ENCODE measurements around the gene UQCC2.

UQCC2 gene

GRCh38 chr6:33750244-33750991 is 38.9 kb upstream of the UQCC2 start:
- DNase-seq (ENCODE audit: insufficient read length), result no peak
- TF ChIP-seq POLR2AphosphoS5 (IDR thresholded peaks at IDR 0.05; ENCODE audit: low read depth, low read length) (no peak), POLR2A (IDR thresholded peaks at IDR 0.05; ENCODE audit: low read depth, low read length) (no peak), TAF1 (IDR thresholded peaks at IDR 0.05; ENCODE audit: borderline replicate concordance, low read depth, low read length) (no peak)
- FAIRE-seq, result no peak

GRCh38 chr6:33749401-33749800 is 37.9 kb upstream of the UQCC2 start:
- FAIRE-seq (no peak), DNase-seq (ENCODE audit: insufficient read length) (no peak)
- TF ChIP-seq POLR2AphosphoS5 (IDR thresholded peaks at IDR 0.05; ENCODE audit: low read depth, low read length), result no peak
- TF ChIP-seq POLR2A (IDR thresholded peaks at IDR 0.05; ENCODE audit: low read depth, low read length), result no peak
- no peak for TF ChIP-seq TAF1 (IDR thresholded peaks at IDR 0.05; ENCODE audit: borderline replicate concordance, low read depth, low read length)

GRCh38 chr6:33748841-33749240 is 37.3 kb upstream of the UQCC2 start:
- TF ChIP-seq TAF1 (IDR thresholded peaks at IDR 0.05; ENCODE audit: borderline replicate concordance, low read depth, low read length), result no peak
- TF ChIP-seq POLR2A (IDR thresholded peaks at IDR 0.05; ENCODE audit: low read depth, low read length), result no peak
- no peak for TF ChIP-seq POLR2AphosphoS5 (IDR thresholded peaks at IDR 0.05; ENCODE audit: low read depth, low read length)
- DNase-seq (ENCODE audit: insufficient read length), result no peak
- no peak for FAIRE-seq

- FAIRE-seq (no peak), DNase-seq (ENCODE audit: insufficient read length) (no peak)
- TF ChIP-seq POLR2A (IDR thresholded peaks at IDR 0.05; ENCODE audit: low read depth, low read length), result no peak
- TF ChIP-seq TAF1 (IDR thresholded peaks at IDR 0.05; ENCODE audit: borderline replicate concordance, low read depth, low read length), result no peak
- no peak for TF ChIP-seq POLR2AphosphoS5 (IDR thresholded peaks at IDR 0.05; ENCODE audit: low read depth, low read length)
These were observed 36.3 kb upstream of the UQCC2 start for GRCh38 chr6:33747823-33748222.

GRCh38 chr6:33746651-33747100 is 35.2 kb upstream of the UQCC2 start, which contains the start of gene IP6K3:
IP6K3 (minus strand) TSS chr6:33746905; CDS start chr6:33735476, 11,429 bp downstream.
- no peak for FAIRE-seq
- DNase-seq (ENCODE audit: insufficient read length), result no peak
- no peak for TF ChIP-seq POLR2A (IDR thresholded peaks at IDR 0.05; ENCODE audit: low read depth, low read length)
- no peak for TF ChIP-seq TAF1 (IDR thresholded peaks at IDR 0.05; ENCODE audit: borderline replicate concordance, low read depth, low read length)
- TF ChIP-seq POLR2AphosphoS5 (IDR thresholded peaks at IDR 0.05; ENCODE audit: low read depth, low read length), result no peak

GRCh38 chr6:33746036-33746600 is 34.6 kb upstream of the UQCC2 start:
- no peak for TF ChIP-seq POLR2A (IDR thresholded peaks at IDR 0.05; ENCODE audit: low read depth, low read length)
- TF ChIP-seq TAF1 (IDR thresholded peaks at IDR 0.05; ENCODE audit: borderline replicate concordance, low read depth, low read length), result no peak
- no peak for TF ChIP-seq POLR2AphosphoS5 (IDR thresholded peaks at IDR 0.05; ENCODE audit: low read depth, low read length)
- DNase-seq (ENCODE audit: insufficient read length) (no peak), FAIRE-seq (no peak)

- DNase-seq (ENCODE audit: insufficient read length) (no peak), FAIRE-seq (no peak)
- TF ChIP-seq TAF1 (IDR thresholded peaks at IDR 0.05; ENCODE audit: borderline replicate concordance, low read depth, low read length) (no peak), POLR2AphosphoS5 (IDR thresholded peaks at IDR 0.05; ENCODE audit: low read depth, low read length) (no peak), POLR2A (IDR thresholded peaks at IDR 0.05; ENCODE audit: low read depth, low read length) (no peak)
These were observed 34.0 kb upstream of the UQCC2 start for GRCh38 chr6:33745548-33745947.

- TF ChIP-seq POLR2AphosphoS5 (IDR thresholded peaks at IDR 0.05; ENCODE audit: low read depth, low read length) (no peak), TAF1 (IDR thresholded peaks at IDR 0.05; ENCODE audit: borderline replicate concordance, low read depth, low read length) (no peak), POLR2A (IDR thresholded peaks at IDR 0.05; ENCODE audit: low read depth, low read length) (no peak)
- DNase-seq (ENCODE audit: insufficient read length), result no peak
- no peak for FAIRE-seq
These were observed 33.5 kb upstream of the UQCC2 start for GRCh38 chr6:33744895-33745546.

- peak; percentile 85 for DNase-seq (ENCODE audit: insufficient read length)
- FAIRE-seq, result peak; percentile 98
- TF ChIP-seq POLR2A (IDR thresholded peaks at IDR 0.05; ENCODE audit: low read depth, low read length) (no peak), TAF1 (IDR thresholded peaks at IDR 0.05; ENCODE audit: borderline replicate concordance, low read depth, low read length) (no peak), POLR2AphosphoS5 (IDR thresholded peaks at IDR 0.05; ENCODE audit: low read depth, low read length) (no peak)
These were observed 32.7 kb upstream of the UQCC2 start for GRCh38 chr6:33744001-33744848.

GRCh38 chr6:33742837-33743236 is 31.3 kb upstream of the UQCC2 start:
- TF ChIP-seq POLR2AphosphoS5 (IDR thresholded peaks at IDR 0.05; ENCODE audit: low read depth, low read length), result no peak
- TF ChIP-seq POLR2A (IDR thresholded peaks at IDR 0.05; ENCODE audit: low read depth, low read length), result no peak
- no peak for TF ChIP-seq TAF1 (IDR thresholded peaks at IDR 0.05; ENCODE audit: borderline replicate concordance, low read depth, low read length)
- no peak for DNase-seq (ENCODE audit: insufficient read length)
- FAIRE-seq, result no peak

GRCh38 chr6:33742092-33742491 is 30.6 kb upstream of the UQCC2 start:
- DNase-seq (ENCODE audit: insufficient read length), result no peak
- FAIRE-seq, result no peak
- no peak for TF ChIP-seq TAF1 (IDR thresholded peaks at IDR 0.05; ENCODE audit: borderline replicate concordance, low read depth, low read length)
- no peak for TF ChIP-seq POLR2AphosphoS5 (IDR thresholded peaks at IDR 0.05; ENCODE audit: low read depth, low read length)
- TF ChIP-seq POLR2A (IDR thresholded peaks at IDR 0.05; ENCODE audit: low read depth, low read length), result no peak
